GM21737 (cell line): Measurements from ENCODE around the gene MAD1L1.

Experiments
- ATAC-seq: cut with Tn5 transposase; IDR thresholded peaks from one replicate; pipeline ENCODE4 v1.9.1; 2021; ENCODE audit warnings: mild to moderate bottlenecking, moderate library complexity; ENCODE audit not compliant: unreplicated experiment

Gene MAD1L1

DNA sequence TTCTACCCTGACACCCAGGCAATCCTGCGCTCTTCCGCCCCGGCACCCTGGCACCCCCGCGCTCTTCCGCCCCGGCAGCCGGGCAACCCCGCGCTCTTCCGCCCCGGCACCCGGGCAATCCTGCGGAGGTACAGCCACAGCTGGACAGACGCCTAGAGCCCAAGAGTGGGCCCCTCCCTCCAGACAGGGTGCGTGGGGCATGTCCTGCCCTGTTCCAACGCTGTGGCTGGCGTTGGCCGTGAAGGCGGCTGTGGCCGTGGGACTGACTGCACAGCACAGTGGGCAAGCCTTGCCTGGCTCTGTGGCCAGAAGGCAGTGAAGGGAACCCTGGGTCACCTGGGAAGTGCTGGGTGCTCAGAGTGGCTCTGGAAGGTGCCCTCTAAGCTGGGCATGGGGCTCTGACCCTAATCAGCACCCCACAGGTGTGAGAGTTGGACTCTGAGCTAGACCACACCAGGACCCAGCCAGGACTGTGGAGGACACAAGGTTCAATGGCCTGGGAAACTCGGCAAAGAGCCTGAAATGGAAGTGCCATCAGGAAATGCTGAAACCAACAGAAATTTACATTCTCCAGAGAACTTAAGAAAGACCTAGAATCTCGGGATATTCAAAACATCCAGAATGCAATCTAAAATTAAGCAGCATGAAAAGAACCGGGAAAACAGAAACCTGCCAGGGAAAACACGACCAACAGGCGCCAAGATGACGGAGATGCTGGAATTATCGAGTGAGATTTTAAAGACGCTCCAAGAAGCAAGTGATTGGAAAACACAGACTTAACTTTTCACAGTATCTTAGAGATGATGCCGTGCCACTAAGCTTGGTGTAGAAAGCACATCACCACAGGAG, 309.1 kb downstream of the MAD1L1 start:
- ATAC-seq, result no peak

GRCh38 chr7:1922870-1923236, 309.9 kb downstream of the MAD1L1 start:
- no peak for ATAC-seq

GRCh38 chr7:1922071-1922869, 310.5 kb downstream of the MAD1L1 start:
- ATAC-seq, result no peak

DNA sequence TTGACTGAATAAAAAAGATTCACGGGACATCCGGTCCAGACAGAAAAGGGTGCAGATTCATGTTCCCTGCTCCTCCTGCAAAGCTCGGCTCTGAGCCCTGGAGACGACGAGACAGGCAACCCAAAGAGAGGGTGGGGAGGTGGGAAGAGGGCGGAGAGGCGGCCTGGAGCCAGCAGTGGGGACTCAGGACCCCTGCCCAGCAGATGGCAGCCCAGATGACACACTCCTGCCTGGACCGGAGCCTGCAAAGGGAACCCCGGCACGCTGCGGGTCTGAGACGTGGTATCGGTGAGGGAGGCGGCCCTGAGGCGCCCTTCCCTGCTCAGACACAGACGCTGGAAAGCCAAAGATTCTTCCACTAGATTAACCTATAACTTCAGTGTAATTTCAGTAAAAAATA, 311.9 kb downstream of the MAD1L1 start:
- ATAC-seq, result no peak

DNA sequence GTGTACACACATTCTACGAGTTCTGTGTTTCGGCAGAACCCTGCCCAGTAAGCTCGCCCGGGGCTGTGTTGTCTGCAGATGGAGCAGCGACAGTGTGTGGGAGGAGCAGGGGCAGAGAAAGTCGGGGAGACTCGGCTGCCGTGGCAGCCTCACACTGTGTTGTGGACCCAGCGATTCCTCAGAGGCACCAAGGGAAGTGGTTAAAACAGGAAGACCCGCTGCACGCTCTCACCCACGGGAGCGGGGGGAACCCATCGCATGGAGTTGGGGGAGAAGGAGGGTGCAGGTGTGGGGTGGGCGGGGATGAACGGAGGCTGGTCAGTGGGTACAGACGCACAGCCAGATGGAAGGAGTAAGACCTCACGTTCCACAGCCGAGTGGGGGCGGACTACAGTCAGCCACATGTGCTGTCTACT, 312.5 kb downstream of the MAD1L1 start:
- ATAC-seq, result peak; percentile 47

DNA sequence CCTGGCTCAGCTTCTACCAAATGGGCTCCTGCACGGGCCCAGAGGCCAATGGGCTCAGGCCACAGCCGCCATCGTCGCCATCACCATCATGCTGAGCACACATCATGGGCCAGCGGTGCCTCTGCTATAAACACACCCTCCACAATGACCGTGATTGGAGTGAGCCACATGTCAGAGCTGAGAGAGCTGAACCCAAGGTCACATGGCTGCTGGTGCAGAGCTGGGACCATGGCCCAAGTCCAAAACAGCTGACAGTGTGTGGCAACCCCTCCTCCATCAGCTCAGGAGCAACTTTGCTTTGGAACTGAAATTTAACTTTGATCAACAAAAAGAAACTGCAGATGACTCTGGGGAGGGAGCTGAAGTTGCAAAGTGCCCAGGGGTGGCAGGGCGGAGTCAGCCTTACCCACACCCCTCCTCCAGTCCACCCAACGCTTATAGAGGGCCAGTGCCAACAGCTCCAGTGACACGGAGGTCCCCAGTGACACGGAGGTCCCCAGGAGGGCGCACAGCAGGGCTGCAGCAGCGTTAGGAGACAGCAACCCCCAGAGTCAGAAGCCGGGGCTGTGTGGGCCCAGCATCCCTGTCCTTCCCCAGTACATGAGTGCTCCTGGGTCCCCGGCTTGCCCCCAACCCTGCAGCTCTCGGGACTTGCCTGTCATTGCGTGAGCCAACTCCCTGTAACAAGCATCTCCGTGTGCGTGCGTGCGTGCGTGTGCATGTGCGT, 313.0 kb downstream of the MAD1L1 start:
- ATAC-seq, result no peak

DNA sequence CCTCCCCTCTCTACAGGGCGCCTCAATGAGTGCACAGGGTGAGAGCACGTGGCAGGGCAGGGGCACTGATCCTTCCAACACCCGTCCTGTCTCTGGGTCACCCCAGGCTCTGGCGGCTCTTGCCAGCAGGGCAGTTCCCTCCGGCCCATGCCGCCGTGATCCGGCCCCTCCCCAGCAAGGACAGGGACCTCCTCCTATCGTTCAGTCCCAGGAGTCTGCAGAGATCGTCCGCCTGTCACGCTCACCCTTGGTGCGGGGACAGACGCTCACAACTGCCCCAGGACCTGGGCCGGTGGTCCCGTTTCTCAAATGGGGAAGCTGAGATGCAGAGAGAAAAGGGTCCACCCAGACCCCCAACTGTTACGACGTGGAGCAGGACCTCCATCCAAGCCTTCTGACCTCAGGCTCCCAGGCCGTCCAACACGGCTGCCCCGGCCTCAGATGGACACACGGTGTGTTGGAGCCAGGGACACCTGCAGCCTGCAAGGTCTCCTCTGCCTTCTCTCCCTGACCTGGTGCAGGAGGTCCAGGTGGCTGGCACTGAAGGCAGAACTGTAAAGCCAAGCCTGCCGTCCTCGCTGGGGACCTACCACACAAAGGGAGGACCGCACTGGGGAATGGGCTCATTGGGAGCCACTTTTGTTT, 313.7 kb downstream of the MAD1L1 start:
- ATAC-seq, result no peak

DNA sequence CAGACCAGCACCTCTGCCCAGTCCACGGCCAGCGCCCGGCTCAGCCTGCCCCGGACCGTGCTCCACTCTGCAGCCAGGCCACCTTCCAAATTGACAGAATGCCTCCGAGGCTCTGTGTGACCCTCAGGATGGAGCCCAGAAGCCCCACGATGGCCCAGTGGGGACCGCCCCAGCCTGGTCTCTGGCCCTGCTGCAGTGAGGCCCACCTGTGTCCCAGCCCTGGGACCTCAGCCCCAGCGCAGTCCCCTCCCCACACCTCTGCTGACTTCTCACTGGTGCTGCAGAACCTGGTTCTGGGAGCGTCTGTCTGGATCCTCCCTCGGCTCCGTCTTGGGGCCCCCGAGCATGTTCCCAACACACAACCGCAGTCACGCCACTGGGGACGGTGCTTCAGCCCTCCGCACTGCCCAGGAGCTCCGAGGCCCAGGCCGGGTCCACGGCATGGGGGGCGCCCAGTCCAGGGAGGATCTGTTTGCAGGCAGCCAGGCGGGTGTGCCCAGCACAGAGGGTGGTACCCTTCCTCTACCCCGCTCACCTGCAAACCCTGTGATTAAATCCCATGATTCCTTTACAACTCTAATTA, 314.6 kb downstream of the MAD1L1 start:
- ATAC-seq, result no peak

- ATAC-seq, result no peak
These were observed 315.3 kb downstream of the MAD1L1 start for GRCh38 chr7:1917221-1918062.

- no peak for ATAC-seq
These were observed 316.2 kb downstream of the MAD1L1 start for GRCh38 chr7:1916601-1916970.

DNA sequence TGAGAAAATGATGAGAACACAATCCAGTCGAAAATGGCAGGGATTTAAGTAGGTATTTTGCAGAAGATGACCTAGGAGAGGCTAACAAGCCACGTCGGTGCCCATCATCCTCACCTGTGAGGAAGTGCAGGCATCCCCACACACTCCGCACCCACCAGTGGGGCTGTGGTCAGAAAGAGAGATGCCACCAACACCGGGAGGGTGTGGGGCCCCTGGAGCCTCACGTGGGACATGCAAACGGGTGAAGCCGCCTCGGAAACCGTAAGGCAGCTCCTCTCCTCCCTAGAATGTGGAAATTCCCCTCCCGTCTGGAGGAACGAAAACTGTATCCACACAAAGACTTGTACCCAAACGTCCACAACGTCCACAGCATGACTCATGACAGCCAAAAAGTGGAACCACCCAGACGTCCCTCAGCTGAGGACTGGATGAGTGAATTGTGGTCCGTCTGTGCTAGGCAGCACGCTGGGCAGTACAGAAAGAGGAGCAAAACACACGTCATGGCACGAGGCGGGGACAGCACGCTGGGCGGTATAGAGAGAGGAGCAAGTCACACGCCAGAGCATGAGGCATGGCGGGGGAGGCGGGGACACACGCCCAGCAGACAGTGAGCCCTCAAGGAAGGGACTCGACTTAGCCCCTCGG, 316.7 kb downstream of the MAD1L1 start:
- ATAC-seq, result no peak

DNA sequence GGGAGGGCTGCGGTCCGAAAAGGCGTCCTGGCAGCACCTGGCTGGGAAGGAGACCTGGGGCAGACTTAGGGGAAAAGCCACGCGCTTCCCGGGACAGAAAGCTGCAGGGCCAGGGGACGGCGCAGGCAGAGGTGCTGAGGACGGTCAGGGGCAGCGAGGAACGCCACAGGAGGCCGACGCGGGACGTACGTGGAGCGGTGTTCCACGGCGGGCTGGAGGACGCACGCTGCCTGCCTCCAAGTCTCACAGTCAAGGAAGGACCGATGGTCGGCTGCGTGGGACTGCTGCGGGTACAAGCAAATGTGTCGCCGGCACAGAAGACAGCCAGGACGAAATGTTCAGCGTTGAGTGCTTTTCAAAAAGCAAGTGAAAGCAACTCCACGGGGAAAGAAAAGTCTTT, 317.4 kb downstream of the MAD1L1 start:
- no peak for ATAC-seq

DNA sequence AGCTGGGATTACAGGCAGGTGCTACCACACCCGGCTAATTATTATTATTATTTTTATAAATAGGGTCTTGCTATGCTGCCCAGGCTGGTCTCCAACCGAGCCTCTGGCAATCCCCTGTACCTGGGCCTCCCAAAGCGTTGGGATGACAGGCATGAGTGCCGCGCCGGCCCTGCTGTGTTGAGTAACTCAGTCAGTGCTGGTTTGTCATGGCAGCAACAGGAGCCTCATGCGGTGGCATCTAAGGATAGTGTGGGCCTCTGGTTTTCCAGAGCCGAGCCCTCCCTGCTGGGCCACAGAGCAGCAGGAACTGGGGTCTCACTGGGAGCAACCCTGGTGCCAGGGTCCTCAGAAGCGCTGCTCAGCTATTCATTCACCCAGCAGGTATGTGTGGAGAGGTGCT, 318.0 kb downstream of the MAD1L1 start:
- no peak for ATAC-seq

- no peak for ATAC-seq
These were observed 318.4 kb downstream of the MAD1L1 start for GRCh38 chr7:1914321-1914720.

GRCh38 chr7:1913466-1914282, 319.1 kb downstream of the MAD1L1 start:
- no peak for ATAC-seq

GRCh38 chr7:1912593-1913465, 319.9 kb downstream of the MAD1L1 start:
- no peak for ATAC-seq

DNA sequence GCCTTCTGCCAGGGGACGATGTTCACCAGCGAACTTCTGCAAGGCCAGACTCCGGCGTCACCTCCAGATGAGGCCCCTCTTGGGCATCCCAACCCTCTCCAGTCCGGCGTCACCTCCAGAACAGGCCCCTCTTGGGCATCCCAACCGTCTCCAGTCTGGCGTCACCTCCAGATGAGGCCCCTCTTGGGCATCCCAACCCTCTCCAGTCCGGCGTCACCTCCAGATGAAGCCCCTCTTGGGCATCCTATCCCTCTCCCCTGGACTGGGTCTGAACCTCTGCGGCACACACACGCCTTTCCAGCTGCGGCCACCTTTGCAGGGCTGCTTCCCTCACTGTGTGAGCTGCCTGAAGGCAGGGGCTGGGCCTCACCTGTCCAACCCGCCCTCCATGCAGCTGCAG, 321.2 kb downstream of the MAD1L1 start:
- ATAC-seq, result no peak

DNA sequence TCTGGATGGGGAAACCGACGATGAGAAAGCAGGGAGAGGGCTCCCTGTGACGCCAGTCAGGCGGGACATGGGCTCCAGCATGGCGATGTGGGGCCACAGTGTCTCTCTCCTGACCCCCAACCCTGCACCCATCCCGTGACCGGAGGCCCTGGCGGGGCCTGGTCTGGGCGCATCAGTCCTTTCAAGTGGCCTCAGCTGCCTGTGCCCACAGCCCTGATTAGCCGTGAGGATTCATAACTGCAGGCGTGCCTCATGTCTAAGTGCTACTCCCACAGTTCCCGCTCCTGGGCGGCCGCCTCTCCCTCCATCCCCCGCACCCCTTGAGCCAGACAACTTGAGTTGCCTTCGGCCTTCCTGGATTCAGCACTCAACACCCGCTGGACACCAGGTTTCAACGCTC, 321.9 kb downstream of the MAD1L1 start:
- no peak for ATAC-seq
